Measurements from ENCODE around the gene COP1. TPM values are rescaled to one million over a fixed set of nuclear protein-coding genes. Genes with fewer than 3 reads are reported as not detected.

The COP1 gene
- polyA plus RNA-seq, 1 donor (not counting 4 experiments of a cell fraction or from before 2014, with no cell fraction given): 38.9 TPM

DNA sequence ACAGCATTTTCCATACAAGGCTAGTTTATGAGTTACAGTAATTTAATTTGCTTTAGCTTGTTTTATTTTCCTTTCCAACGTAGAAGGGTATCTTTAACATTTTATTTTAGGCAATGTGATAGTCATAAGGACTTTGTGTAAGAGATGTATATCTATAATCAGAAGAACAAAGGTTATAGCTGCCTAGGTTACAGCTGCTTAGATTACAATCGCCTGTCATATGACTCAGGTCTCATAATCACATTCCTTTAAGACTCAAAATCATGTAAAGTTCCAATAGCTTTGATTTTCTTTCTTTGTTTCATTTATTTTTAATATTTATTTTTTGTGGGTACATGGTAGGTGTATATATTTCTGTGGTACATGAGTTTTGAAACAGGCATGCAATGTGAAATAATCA, 37.8 kb upstream of the COP1 start:
- Histone ChIP-seq H3K9me1 (ENCODE audit: control insufficient read depth, extremely low read depth, insufficient read depth, low read length) (no peaks in the 10 kb centered on the region), H3K79me2 (ENCODE audit: control insufficient read depth, insufficient read depth, low read length) (no peaks in the 10 kb centered on the region), H3K27me3 (ENCODE audit: control insufficient read depth, extremely low read depth, insufficient read depth, low read length) (no peaks in the 10 kb centered on the region), H3K27ac (ENCODE audit: control insufficient read depth, insufficient read depth, low read length) (no peak overlapping the region), H3K9ac (ENCODE audit: control insufficient read depth, extremely low read depth, insufficient read depth, low read length) (no peak overlapping the region), H3K4me1 (ENCODE audit: control insufficient read depth, extremely low read depth, insufficient read depth, low read length) (peaks cover 4% of the 10 kb centered on the region), H2AFZ (ENCODE audit: control insufficient read depth, low read length) (no peak overlapping the region), H3K36me3 (ENCODE audit: control insufficient read depth in 2 of 2, extremely low read depth in 1 of 2, insufficient read depth in 2 of 2, low read length in 2 of 2) (no peaks in the 10 kb centered on the region), H3K4me3 (ENCODE audit: control insufficient read depth in 2 of 3, extremely low read depth in 1 of 3, insufficient read depth in 2 of 3, low read depth in 1 of 3, low read length in 3 of 3) (no peak overlapping the region), H3K9me3 (ENCODE audit: control insufficient read depth, low read depth, low read length) (no peaks in the 10 kb centered on the region), H3K4me2 (ENCODE audit: control insufficient read depth, extremely low read depth, insufficient read depth, low read depth, low read length) (no peak overlapping the region), H4K20me1 (ENCODE audit: control insufficient read depth, extremely low read depth, insufficient read depth, low read length) (no peaks in the 10 kb centered on the region)
- dilution Hi-C loops (cut with MboI; ENCODE audit: extremely low pct_ligation_motif_present, low sequenced_read_pairs): no loop called here
- no peak for FAIRE-seq
- TF ChIP-seq EZH2 (IDR thresholded peaks at IDR 0.05; ENCODE audit: low read length): no peak
- TF ChIP-seq, protein P1, sequence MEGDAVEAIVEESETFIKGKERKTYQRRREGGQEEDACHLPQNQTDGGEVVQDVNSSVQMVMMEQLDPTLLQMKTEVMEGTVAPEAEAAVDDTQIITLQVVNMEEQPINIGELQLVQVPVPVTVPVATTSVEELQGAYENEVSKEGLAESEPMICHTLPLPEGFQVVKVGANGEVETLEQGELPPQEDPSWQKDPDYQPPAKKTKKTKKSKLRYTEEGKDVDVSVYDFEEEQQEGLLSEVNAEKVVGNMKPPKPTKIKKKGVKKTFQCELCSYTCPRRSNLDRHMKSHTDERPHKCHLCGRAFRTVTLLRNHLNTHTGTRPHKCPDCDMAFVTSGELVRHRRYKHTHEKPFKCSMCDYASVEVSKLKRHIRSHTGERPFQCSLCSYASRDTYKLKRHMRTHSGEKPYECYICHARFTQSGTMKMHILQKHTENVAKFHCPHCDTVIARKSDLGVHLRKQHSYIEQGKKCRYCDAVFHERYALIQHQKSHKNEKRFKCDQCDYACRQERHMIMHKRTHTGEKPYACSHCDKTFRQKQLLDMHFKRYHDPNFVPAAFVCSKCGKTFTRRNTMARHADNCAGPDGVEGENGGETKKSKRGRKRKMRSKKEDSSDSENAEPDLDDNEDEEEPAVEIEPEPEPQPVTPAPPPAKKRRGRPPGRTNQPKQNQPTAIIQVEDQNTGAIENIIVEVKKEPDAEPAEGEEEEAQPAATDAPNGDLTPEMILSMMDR (optimal IDR thresholded peaks at IDR 0.05 in 1 of 3, IDR thresholded peaks at IDR 0.05 in 1 of 3, conservative IDR thresholded peaks at IDR 0.05 in 1 of 3; ENCODE audit: extremely low read depth in 1 of 3, insufficient read depth in 2 of 3, low read length in 3 of 3): no peak
- no peak for DNase-seq (ENCODE audit: low read depth, low spot score)

DNA sequence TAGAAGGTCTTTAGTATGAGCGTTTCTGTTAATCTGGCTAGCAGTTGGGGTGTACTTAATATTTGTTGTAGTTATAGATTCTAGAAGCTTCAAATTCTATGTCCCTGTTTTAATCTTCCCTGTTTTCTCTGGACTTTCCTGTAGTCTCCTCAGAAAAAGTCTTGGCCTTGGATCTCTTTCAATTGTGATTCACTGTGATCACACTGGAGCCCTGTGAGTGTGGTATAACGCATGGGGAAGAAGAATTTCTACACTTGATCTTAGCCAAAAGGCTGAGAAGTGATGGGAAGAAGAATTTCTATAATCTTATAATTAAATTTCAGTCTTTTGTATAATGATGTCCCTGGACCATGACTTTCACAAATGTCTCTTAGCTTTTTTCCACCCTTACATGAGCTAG, 36.7 kb upstream of the COP1 start:
- DNase-seq (ENCODE audit: low read depth, low spot score) (no peak), FAIRE-seq (no peak)
- Histone ChIP-seq H3K9me1 (ENCODE audit: control insufficient read depth, extremely low read depth, insufficient read depth, low read length) (no peaks in the 10 kb centered on the region), H3K36me3 (ENCODE audit: control insufficient read depth in 2 of 2, extremely low read depth in 1 of 2, insufficient read depth in 2 of 2, low read length in 2 of 2) (no peaks in the 10 kb centered on the region), H3K4me3 (ENCODE audit: control insufficient read depth in 2 of 3, extremely low read depth in 1 of 3, insufficient read depth in 2 of 3, low read depth in 1 of 3, low read length in 3 of 3) (no peak overlapping the region), H2AFZ (ENCODE audit: control insufficient read depth, low read length) (no peak overlapping the region), H3K9ac (ENCODE audit: control insufficient read depth, extremely low read depth, insufficient read depth, low read length) (no peak overlapping the region), H3K4me2 (ENCODE audit: control insufficient read depth, extremely low read depth, insufficient read depth, low read depth, low read length) (no peak overlapping the region), H4K20me1 (ENCODE audit: control insufficient read depth, extremely low read depth, insufficient read depth, low read length) (no peaks in the 10 kb centered on the region), H3K9me3 (ENCODE audit: control insufficient read depth, low read depth, low read length) (no peaks in the 10 kb centered on the region), H3K4me1 (ENCODE audit: control insufficient read depth, extremely low read depth, insufficient read depth, low read length) (peaks cover 4% of the 10 kb centered on the region), H3K27me3 (ENCODE audit: control insufficient read depth, extremely low read depth, insufficient read depth, low read length) (no peaks in the 10 kb centered on the region), H3K79me2 (ENCODE audit: control insufficient read depth, insufficient read depth, low read length) (no peaks in the 10 kb centered on the region), H3K27ac (ENCODE audit: control insufficient read depth, insufficient read depth, low read length) (no peak overlapping the region)
- TF ChIP-seq EZH2 (IDR thresholded peaks at IDR 0.05; ENCODE audit: low read length): no peak
- TF ChIP-seq, protein P1 (optimal IDR thresholded peaks at IDR 0.05 in 1 of 3, IDR thresholded peaks at IDR 0.05 in 1 of 3, conservative IDR thresholded peaks at IDR 0.05 in 1 of 3; ENCODE audit: extremely low read depth in 1 of 3, insufficient read depth in 2 of 3, low read length in 3 of 3): no peak
- dilution Hi-C loops (cut with MboI; ENCODE audit: extremely low pct_ligation_motif_present, low sequenced_read_pairs): no loop called here
